GM12878 (cell line): ENCODE results near the gene TLCD2. TPM values are rescaled to one million over a fixed set of nuclear protein-coding genes. Genes with fewer than 3 reads are reported as not detected.
A peak's percentile ranks its signal among the peaks of the same experiment; 100 is the strongest.

ENCODE experiments used
- ATAC-seq: fragments of 200-7000 bp; cut with Tn5 transposase; 3 replicates; pipeline ENCODE4 v1.9.1; 2020; ENCODE audit warnings: mild to moderate bottlenecking, moderate library complexity
- BruUV-seq: library from RNA; stranded (reverse); fragments of 400-500 nt; replicated peaks from 2 replicates; lab custom pipeline; 2021; lab: Mats Ljungman, UMichigan
- CTCF ChIA-PET: fragments of 300-600 bp; sonication (Branson Sonifier 250); formaldehyde crosslinking; extraction: SDS; loops from one replicate; lab custom pipeline; 2021; ENCODE audit warnings: inconsistent platforms; lab: Yijun Ruan, JAX
- POLR2A ChIA-PET: fragments of 350-600 bp; formaldehyde crosslinking; extraction: SDS; loops from one replicate; lab custom pipeline; 2021; ENCODE audit warnings: inconsistent platforms; lab: Charles Lee
- RAD21 ChIA-PET: fragments of 300-600 bp; sonication (Branson Sonifier 250); formaldehyde crosslinking; loops from one replicate; lab custom pipeline; 2023; ENCODE audit warnings: antibody characterized with exemption; ENCODE audit not compliant: unreplicated experiment; lab: Charles Lee
- SMC1A ChIA-PET: fragments of 300-600 bp; sonication (Branson Sonifier 250); formaldehyde crosslinking; loops from one replicate; lab custom pipeline; 2023; ENCODE audit not compliant: unreplicated experiment, uncharacterized antibody; lab: Charles Lee
- DNase-seq: peaks from one replicate; pipeline ENCODE4 v3.0.0-alpha.2; 2011; ENCODE audit warnings: low read depth, low spot score
- FAIRE-seq: peaks from 3 replicates; lab custom pipeline; 2011; peaks lifted over from hg19 to GRCh38; lab: Jason Lieb, UNC
- H2AFZ ChIP-seq: 2 replicates; pipeline ENCODE4 v1.6.0; 2011; ENCODE audit warnings: low read depth, low read length, control low read depth; ENCODE audit not compliant: control insufficient read depth
- H3K27ac ChIP-seq: 2 replicates; pipeline ENCODE4 v1.5.1; 2011; ENCODE audit warnings: control low read depth; ENCODE audit not compliant: control insufficient read depth, insufficient read depth
- H3K27me3 ChIP-seq, 2 experiments: replicated peaks in 1 of 2; 2 replicates each; pipeline versions ENCODE4 v1.6.0 to v1.6.1; 2011; ENCODE audit warnings: low read length in 1 of 2; ENCODE audit not compliant: control insufficient read depth in 2 of 2, insufficient read depth in 2 of 2
- H3K36me3 ChIP-seq, 2 experiments: 2 replicates each; pipeline ENCODE4 v1.5.1; 2011; ENCODE audit warnings: low read length in 1 of 2; ENCODE audit not compliant: control insufficient read depth in 2 of 2, insufficient read depth in 2 of 2
- H3K4me1 ChIP-seq: 2 replicates; pipeline ENCODE4 v1.6.1; 2011; ENCODE audit warnings: mild to moderate bottlenecking, low read length, moderate library complexity, mixed read lengths; ENCODE audit not compliant: control insufficient read depth, insufficient read depth
- H3K4me2 ChIP-seq: 2 replicates; pipeline ENCODE4 v1.6.0; 2011; ENCODE audit warnings: control low read depth; ENCODE audit not compliant: control insufficient read depth, insufficient read depth
- H3K4me3 ChIP-seq: fragments of 200-600 bp; sonication (generic); 2 replicates; pipeline ENCODE4 v1.5.1; 2016
- H3K79me2 ChIP-seq: 2 replicates; pipeline ENCODE4 v1.6.0; 2011; ENCODE audit warnings: low read length; ENCODE audit not compliant: control insufficient read depth, insufficient read depth
- H3K9ac ChIP-seq: 2 replicates; pipeline ENCODE4 v1.8.0; 2011; ENCODE audit warnings: low read length, control low read depth, mixed read lengths; ENCODE audit not compliant: control insufficient read depth, insufficient read depth
- H3K9me3 ChIP-seq: replicated peaks from 3 replicates; pipeline ENCODE4 v1.5.1; 2011; ENCODE audit warnings: mild to moderate bottlenecking, low read length; ENCODE audit not compliant: control insufficient read depth, insufficient read depth
- H4K20me1 ChIP-seq: 2 replicates; pipeline ENCODE4 v1.6.0; 2011; ENCODE audit not compliant: control insufficient read depth, insufficient read depth
- EP300 ChIP-seq, 2 experiments: fragments of 150-350 bp in 1 of 2; IDR thresholded peaks; 2 replicates each; pipeline ENCODE4 v1.6.1; 2011 to 2012; ENCODE audit warnings: low read depth in 2 of 2, low read length in 2 of 2, borderline replicate concordance in 1 of 2, improper control_type of control experiment in 1 of 2, inconsistent platforms in 1 of 2; ENCODE audit not compliant: control insufficient read depth in 1 of 2
- FOXM1 ChIP-seq: IDR thresholded peaks from 2 replicates; pipeline ENCODE4 v1.6.1; 2012; ENCODE audit warnings: low read depth, mild to moderate bottlenecking, inconsistent platforms, low read length, moderate library complexity
- POLR2A ChIP-seq: IDR thresholded peaks from 2 replicates; pipeline ENCODE4 v1.6.1; 2011; ENCODE audit warnings: low read depth, mild to moderate bottlenecking, low read length
- RCOR1 ChIP-seq: conservative IDR thresholded peaks from 2 replicates; pipeline ENCODE4 v1.6.1; 2012; ENCODE audit warnings: low read depth, low read length, improper control_type of control experiment
- SMAD1 ChIP-seq: fragments of 450-650 bp; IDR thresholded peaks from 2 replicates; pipeline ENCODE4 v1.6.1; 2018; ENCODE audit warnings: mild to moderate bottlenecking, low read depth; ENCODE audit not compliant: partially characterized antibody
- WGBS: methylation state at CpG from one replicate; pipeline ENCODE4 v1.1.6; 2016; ENCODE audit warnings: low lambda C conversion rate; ENCODE audit not compliant: insufficient replicate concordance, insufficient coverage; ENCODE audit errors: missing lambda C conversion rate; 5-methylcytosine and 5-hydroxymethylcytosine counted together
- in situ Hi-C: fragments of 300-500 bp; cut with MboI; formaldehyde crosslinking; loops from 9 replicates; pipeline ENCODE4 v1.14.3; 2018; ENCODE audit warnings: mixed read lengths
- intact Hi-C: fragments of 100-400 bp; cut with micrococcal nuclease; formaldehyde crosslinking; loops from one replicate; pipeline ENCODE4 v1.14.2; 2022; ENCODE audit not compliant: unreplicated experiment
- polyA plus RNA-seq, 11 experiments: library from polyadenylated mRNA; depleted of rRNA in 4 of 11; unstranded in 6 of 11; stranded (reverse) in 5 of 11; fragments of >200 nt; fragmentation: Nextera tagmentation in 4 of 11; fragmentation: Illumina TruSeq in 1 of 11; extraction: Ambion mirVana in 4 of 11; extraction: Trizol in 1 of 11; gene quantifications; 1 replicate in 1 of 11; 2 replicates in 10 of 11; pipeline versions ENCODE4 v1.2.1 to v1.2.3, GENCODE V29; 2011 to 2016; ENCODE audit warnings: inconsistent platforms in 2 of 11, missing spikeins in 2 of 11, low read depth in 1 of 11
- total RNA-seq, 4 experiments: library from RNA; depleted of rRNA in 3 of 4; stranded (reverse); fragments of >200 nt in 3 of 4; fragmentation: Illumina TruSeq in 1 of 4; extraction: Trizol in 1 of 4; gene quantifications; 2 replicates each; pipeline versions ENCODE4 v1.2.1 to v1.2.3, GENCODE V29; 2013 to 2021

Gene TLCD2
- total and polyA plus RNA-seq, 10 of the 15 experiments (the other 5 are each of a cell fraction or from before 2014, with no cell fraction given): 0.02 to 0.15 (median 0.05) TPM; not detected in 2

DNA sequence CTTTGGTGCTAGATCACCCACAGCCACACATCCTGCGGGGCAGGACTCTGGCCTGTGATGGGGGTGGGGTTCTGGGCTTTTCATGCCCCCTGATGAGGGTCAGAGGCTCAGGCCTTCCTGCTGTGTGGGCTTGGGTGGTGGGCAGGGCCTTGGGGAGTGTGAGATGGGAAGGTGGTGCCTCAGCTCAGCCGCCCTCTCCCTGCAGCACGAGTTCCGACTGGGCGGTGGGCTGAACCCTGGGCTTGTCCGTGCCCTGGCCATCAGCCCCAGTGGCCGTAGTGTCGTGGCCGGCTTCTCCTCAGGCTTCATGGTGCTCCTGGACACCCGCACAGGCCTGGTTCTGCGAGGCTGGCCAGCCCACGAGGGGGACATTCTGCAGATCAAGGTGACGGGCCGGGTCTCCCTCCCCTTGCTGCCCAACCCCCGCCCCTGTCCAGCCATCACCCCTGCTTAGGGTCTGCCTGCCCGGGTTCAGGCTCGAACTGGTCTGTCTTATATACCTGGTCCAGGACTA lies 25.7 kb upstream of the TLCD2 start:
- Histone ChIP-seq H4K20me1 (no peaks in the 10 kb centered on the region), H3K9ac (peak overlapping the region; percentile 41; the same call in 1 of the 2 replicates), H3K27ac (peak overlapping the region; percentile 74; the same call in 1 of the 2 replicates), H3K79me2 (no peaks in the 10 kb centered on the region), H2AFZ (no peak overlapping the region), H3K4me2 (0 out of 2 replicates have a peak overlapping the region, but pooled peaks have one; percentile 41), H3K9me3 (no peaks in the 10 kb centered on the region), H3K4me1 (peaks cover 22% of the 10 kb centered on the region), H3K27me3 (no peaks in the 10 kb centered on the region), H3K4me3 (no peak overlapping the region), H3K36me3 (no peaks in the 10 kb centered on the region; a peak in 1 of 4 replicates)
- ChIA-PET SMC1A (interaction anchor here (1.0 to 2.1 kb wide), 6 partner anchors 11 to 129 kb away, joined by 3 to 15 read pairs (median 4); partner anchors contain the start of genes SERPINF1 and WDR81), CTCF (interaction anchor here (1.0 to 1.9 kb wide), 7 partner anchors 11 to 129 kb away, joined by 3 to 13 read pairs (median 3); partner anchors contain the start of genes RPA1, SMYD4 and WDR81), POLR2A (interaction anchor here (0.6 to 2.7 kb wide), 7 partner anchors 9 to 48 kb away, joined by 3 to 16 read pairs (median 5); partner anchors contain the start of gene WDR81), RAD21 (interaction anchor here (0.9 to 2.2 kb wide), 6 partner anchors 14 to 48 kb away, joined by 3 to 24 read pairs (median 6); partner anchors contain the start of gene WDR81)
- DNase-seq (no peak), ATAC-seq (no peak), FAIRE-seq (no peak)
- BruUV-seq: no TSS peak
- WGBS: 92% methylated on average over 17 of the region's 17 CpGs
- in situ Hi-C loops: no loop called here
- intact Hi-C loops: no loop called here
- TF ChIP-seq RCOR1: no peak
- peak; percentile 39 for TF ChIP-seq POLR2A

DNA sequence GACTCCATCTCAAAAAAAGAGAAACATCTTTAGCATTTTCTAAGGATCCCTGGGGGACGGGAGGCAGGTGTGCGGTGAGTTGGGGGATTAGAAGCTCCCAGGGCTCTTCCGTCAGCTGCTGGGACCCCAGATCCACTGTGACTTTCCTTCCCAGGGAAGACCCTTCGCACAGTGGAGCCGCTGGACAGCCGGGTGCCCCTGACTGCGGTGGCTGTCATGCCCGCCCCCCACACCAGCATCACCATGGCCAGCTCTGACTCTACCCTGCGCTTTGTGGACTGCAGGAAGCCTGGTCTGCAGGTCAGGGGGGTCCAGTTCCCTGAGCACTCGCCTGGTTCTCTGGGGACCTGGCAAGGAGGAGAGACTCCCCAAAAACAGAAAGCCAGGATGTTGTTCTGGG lies 25.2 kb upstream of the TLCD2 start:
- in situ Hi-C loops (no loop called here), intact Hi-C loops (no loop called here)
- Histone ChIP-seq H2AFZ (no peak overlapping the region), H3K4me3 (no peak overlapping the region), H3K79me2 (no peaks in the 10 kb centered on the region), H3K4me2 (no peak overlapping the region), H3K27me3 (no peaks in the 10 kb centered on the region), H3K9ac (no peak overlapping the region), H3K4me1 (peaks cover 22% of the 10 kb centered on the region), H3K27ac (no peak overlapping the region), H3K36me3 (no peaks in the 10 kb centered on the region; a peak in 1 of 4 replicates), H4K20me1 (no peaks in the 10 kb centered on the region), H3K9me3 (no peaks in the 10 kb centered on the region)
- BruUV-seq: no TSS peak
- ATAC-seq: no peak
- ChIA-PET CTCF (interaction anchor here (1.4 to 1.9 kb wide), 2 partner anchors 19 to 48 kb away, joined by 3 to 12 read pairs; no protein-coding TSS in a partner anchor), RAD21 (interaction anchor here (2.2 kb wide), 1 partner anchor 13 kb away, joined by 24 read pairs; the partner anchor contains the start of gene WDR81), SMC1A (interaction anchor here (2.1 kb wide), 1 partner anchor 14 kb away, joined by 15 read pairs; no protein-coding TSS in a partner anchor), POLR2A (interaction anchor here (0.6 to 2.7 kb wide), 3 partner anchors 10 to 18 kb away, joined by 3 to 16 read pairs (median 13); partner anchors contain the start of gene WDR81)
- DNase-seq: no peak
- 96% methylated on average over 8 of the region's 10 CpGs for WGBS
- TF ChIP-seq EP300 (IDR thresholded peaks at IDR 0.05; ENCODE audit: borderline replicate concordance in 1 of 2, control insufficient read depth in 1 of 2, low read depth in 2 of 2, low read length in 2 of 2): no peak
- TF ChIP-seq SMAD1: no peak
- no peak for TF ChIP-seq FOXM1
- no peak for FAIRE-seq
